OCI-LY7 (cell line): ENCODE measurements around the gene TRANK1.

Source experiments
- EZH2phosphoT487 ChIP-seq: fragments of 200-600 bp; sonication (generic); IDR thresholded peaks from 2 replicates; pipeline ENCODE4 v1.6.1; 2018; ENCODE audit warnings: low read depth, borderline replicate concordance, mild to moderate bottlenecking, mixed run types, antibody characterized with exemption, low read length, moderate library complexity, mixed read lengths
- TF ChIP-seq, protein P1 (sequence below): fragments of 200-600 bp; sonication (generic); conservative IDR thresholded peaks from 2 replicates; pipeline ENCODE4 v1.5.1; 2014; ENCODE audit warnings: mild to moderate bottlenecking, antibody characterized with exemption, low read length, moderate library complexity, mixed read lengths

DNA sequence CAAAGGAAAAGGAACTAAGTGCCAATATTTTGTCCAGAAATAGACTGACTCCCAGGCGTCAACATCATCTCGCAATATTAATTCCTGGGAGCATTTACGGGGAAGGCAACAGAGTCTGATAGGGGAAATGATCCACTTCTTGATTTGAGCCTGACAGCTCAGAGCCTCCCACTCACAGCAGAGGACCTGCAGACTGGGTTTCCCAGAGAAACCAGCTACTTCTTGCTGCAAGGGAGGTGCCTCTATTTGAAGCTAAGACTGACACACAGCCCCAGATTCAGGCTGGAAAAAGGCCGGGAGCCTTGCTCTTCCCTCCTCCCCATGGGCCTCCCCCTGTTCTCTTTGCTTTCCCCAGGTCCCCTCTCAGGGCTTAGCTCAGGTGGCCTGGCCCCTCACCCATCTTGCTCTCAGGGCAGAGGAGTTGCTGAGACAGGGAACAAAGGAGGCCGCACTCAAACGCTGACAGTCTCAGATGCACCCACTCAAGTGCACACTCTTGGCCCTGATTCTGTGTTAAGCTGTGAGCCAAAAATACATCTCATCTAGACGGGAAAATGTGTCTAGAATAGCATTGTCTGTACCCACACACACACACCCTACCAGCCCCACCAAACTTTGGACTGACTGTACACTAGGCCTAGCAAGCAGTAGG lies 130.7 kb downstream of the TRANK1 start:
- TF ChIP-seq, protein P1, sequence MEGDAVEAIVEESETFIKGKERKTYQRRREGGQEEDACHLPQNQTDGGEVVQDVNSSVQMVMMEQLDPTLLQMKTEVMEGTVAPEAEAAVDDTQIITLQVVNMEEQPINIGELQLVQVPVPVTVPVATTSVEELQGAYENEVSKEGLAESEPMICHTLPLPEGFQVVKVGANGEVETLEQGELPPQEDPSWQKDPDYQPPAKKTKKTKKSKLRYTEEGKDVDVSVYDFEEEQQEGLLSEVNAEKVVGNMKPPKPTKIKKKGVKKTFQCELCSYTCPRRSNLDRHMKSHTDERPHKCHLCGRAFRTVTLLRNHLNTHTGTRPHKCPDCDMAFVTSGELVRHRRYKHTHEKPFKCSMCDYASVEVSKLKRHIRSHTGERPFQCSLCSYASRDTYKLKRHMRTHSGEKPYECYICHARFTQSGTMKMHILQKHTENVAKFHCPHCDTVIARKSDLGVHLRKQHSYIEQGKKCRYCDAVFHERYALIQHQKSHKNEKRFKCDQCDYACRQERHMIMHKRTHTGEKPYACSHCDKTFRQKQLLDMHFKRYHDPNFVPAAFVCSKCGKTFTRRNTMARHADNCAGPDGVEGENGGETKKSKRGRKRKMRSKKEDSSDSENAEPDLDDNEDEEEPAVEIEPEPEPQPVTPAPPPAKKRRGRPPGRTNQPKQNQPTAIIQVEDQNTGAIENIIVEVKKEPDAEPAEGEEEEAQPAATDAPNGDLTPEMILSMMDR = no peak
- TF ChIP-seq EZH2phosphoT487 = no peak
